Measurements from ENCODE around the gene PTPN2.

Gene PTPN2

DNA sequence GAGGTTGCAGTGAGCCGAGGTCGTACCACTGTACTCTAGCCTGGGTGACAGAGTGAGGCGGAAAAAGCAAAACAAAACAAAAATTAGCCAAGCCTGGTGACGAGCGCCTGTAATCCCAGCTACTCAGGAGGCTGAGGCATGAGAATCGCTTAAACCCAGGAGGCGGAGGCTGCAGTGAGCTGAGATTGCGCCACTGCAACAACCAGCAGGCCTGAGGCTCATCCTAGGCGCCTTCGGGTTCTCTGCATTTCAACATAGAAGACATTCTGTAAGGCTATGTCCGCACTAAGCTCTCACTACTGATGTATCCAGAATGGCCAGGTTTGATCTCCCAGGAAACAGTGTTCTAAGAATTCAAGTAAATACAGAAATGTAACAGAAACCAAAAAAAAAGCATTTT is 23.5 kb downstream of the PTPN2 start:
- DNase-seq (ENCODE audit: low read depth in 2 of 3, low spot score in 2 of 3) = no peak

- no peak for DNase-seq (ENCODE audit: low read depth in 2 of 3, low spot score in 2 of 3)
Observed at GRCh38 chr18:12858991-12859390, 25.0 kb downstream of the PTPN2 start.

- DNase-seq (ENCODE audit: low read depth in 2 of 3, low spot score in 2 of 3) = no peak
Observed at GRCh38 chr18:12857991-12858544, 26.0 kb downstream of the PTPN2 start.

- DNase-seq (ENCODE audit: low read depth in 2 of 3, low spot score in 2 of 3) = no peak
Observed at GRCh38 chr18:12857215-12857905, 26.7 kb downstream of the PTPN2 start.

DNA sequence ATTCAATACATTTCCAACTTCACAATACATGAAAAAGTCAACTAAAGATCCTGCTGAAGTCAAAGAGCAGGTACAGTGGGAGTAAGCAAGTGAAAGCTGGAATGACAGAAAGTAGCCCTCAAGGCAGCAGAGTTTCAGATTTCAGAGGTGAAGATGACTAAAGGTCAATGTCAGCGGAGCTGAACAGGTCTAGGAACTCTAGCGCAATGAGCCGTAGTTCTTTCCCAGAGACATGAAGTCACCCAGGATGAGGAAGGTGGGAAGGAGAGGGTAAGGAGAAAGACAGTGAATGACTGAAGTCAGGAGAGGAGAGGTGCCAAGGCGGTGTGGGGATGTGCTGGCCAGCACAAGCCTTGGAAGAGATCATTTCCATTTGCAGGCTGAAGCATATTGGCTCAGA is 28.1 kb downstream of the PTPN2 start:
- DNase-seq (ENCODE audit: low read depth in 2 of 3, low spot score in 2 of 3) = no peak

DNA sequence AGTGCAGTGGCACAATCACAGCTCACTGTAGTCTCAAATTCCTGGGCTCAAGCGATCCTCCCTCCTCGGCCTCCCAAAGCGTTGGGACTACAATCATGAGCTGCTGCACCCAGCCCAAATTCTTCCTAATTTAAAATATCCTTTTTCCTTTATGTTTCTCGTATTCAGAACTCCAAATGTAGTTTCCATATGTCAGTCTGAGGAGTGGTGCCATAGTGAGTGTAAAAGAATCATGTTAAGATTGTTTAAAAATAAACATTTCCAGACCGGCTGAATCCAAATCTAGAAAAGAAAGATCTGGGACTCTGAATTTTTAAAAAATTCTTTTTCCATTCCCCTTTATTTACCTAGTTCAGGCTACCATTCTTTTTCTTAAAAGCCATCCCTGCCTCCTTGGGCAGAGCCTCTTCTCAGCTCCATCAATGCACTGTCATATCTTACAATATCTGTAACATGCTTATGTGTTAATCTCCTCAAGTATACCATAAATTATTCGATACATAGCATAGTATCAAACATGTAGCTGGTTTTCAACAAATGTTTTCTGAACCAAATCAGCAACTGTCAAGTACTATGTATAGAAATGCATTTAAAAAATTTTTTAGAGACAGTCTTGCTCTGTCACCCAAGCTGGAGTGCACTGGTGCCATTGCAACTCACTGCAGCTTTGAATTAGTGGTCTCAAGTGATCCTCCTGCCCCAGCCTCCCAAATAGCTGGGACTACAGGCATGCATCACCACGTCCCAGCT is 31.3 kb downstream of the PTPN2 start:
- no peak for DNase-seq (ENCODE audit: low read depth in 2 of 3, low spot score in 2 of 3)

DNA sequence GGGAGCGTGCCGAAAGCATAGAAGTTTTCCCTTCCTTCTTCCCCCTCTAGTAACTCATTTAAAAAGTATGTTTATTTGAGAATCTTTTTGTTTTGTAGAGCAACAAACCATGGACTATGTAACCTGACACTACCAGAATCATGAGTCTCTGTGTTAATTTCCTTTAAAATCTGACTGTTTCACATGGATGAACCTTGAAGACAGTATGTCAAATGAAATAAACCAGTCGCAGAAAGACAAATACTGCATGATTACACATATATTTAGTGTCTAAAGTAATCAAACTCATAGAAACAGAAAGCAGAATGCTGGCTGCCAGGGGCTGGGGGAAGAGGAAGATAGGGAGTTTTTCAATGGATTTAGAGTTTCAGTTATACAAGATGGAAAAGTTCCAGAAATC is 32.3 kb downstream of the PTPN2 start:
- DNase-seq (ENCODE audit: low read depth in 2 of 3, low spot score in 2 of 3) = no peak

- no peak for DNase-seq (ENCODE audit: low read depth in 2 of 3, low spot score in 2 of 3)
Observed at GRCh38 chr18:12849548-12849947, 34.5 kb downstream of the PTPN2 start.

GRCh38 chr18:12848405-12848804 is 35.6 kb downstream of the PTPN2 start:
- no peak for DNase-seq (ENCODE audit: low read depth in 2 of 3, low spot score in 2 of 3)

DNA sequence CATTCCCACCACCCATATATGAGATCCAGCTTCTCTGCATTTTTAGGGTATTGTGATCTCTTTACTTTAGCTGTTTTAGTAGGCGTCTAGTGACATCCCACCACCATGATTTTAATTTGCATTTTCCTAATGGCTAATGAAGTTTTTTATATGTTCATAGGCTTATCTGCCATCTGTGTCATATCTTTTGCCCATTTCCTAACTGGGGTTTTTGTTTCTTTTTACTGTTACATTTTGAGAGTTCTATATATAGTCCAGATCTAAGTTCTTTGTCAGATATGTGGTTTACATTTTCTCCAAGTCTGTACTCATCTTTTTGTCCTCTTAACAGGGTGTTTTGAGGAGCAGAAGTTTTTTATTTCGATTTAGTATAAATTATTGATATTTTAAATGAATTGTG is 39.6 kb downstream of the PTPN2 start:
- DNase-seq (ENCODE audit: low read depth in 2 of 3, low spot score in 2 of 3) = no peak

- no peak for DNase-seq (ENCODE audit: low read depth in 2 of 3, low spot score in 2 of 3)
Observed at GRCh38 chr18:12843420-12844350, 40.4 kb downstream of the PTPN2 start.

DNA sequence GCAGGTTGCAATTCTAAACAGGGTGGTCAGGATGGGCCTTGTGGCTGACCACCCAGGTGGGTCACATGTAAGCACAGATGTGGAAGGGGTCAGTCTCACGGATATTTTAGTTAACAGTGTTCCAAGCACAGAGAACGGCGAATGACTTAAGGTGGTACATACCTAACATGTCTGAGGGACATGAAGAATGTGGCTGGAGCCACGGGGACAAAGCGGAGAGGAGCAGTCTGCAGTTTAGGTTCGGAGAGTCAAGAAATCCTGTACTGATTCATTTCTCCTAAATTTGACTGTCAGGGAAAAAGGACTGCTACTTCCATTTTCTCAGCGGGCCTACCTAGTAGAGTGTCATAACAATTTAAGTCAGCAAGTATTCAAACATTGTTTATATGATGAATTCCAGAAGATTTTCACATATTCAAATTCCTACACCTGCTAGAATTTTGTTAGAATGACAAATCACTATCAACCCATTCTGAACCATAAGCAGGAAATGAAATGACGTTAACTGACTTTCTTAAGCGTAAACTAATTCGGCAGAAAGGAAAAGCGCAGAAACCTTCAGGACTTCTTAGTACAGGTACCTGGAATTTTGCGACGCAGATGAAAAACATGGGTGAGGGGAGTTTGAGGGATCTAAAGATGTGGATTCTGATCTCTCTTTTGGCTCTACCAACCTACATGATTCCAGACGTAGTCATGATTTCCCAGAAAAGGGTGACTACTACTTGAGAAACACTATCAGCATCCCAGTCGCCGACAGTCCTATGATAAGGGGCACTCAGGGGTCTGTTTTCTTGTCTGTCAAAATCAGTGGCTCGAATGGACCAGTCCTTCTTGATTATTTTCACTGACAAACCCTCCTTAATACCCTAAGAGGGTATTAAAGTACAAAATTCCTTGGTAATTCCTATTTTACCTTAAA is 41.3 kb downstream of the PTPN2 start:
- DNase-seq (ENCODE audit: low read depth in 2 of 3, low spot score in 2 of 3) = no peak

DNA sequence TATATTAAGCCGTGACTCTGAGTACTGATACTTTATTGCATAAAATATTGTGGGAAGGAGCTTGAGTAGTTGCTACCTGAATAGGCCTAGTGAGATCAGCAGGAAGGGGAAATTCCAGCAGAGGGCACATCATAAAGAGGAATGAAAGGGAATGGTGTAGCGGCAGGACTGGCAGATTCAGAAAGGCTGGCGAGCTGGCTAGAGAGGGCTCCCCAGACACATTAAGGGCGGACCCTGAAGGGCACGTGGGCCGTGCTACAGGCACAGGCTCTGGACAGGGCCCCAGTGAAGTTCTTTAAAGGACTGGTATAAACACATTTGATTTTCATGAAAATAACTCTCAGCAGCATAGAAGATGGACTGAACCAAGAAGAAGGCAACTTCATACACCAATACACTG is 43.0 kb downstream of the PTPN2 start:
- DNase-seq (ENCODE audit: low read depth in 2 of 3, low spot score in 2 of 3) = no peak

GRCh38 chr18:12840382-12840781 is 43.7 kb downstream of the PTPN2 start:
- DNase-seq (ENCODE audit: low read depth in 2 of 3, low spot score in 2 of 3) = no peak

- DNase-seq (ENCODE audit: low read depth in 2 of 3, low spot score in 2 of 3) = no peak
Observed at GRCh38 chr18:12839526-12840196, 44.4 kb downstream of the PTPN2 start.

- no peak for DNase-seq (ENCODE audit: low read depth in 2 of 3, low spot score in 2 of 3)
Observed at GRCh38 chr18:12839057-12839525, 44.9 kb downstream of the PTPN2 start.

- no peak for DNase-seq (ENCODE audit: low read depth in 2 of 3, low spot score in 2 of 3)
Observed at GRCh38 chr18:12838178-12838634, 45.8 kb downstream of the PTPN2 start.

GRCh38 chr18:12837747-12838146 is 46.3 kb downstream of the PTPN2 start:
- no peak for DNase-seq (ENCODE audit: low read depth in 2 of 3, low spot score in 2 of 3)

- DNase-seq (ENCODE audit: low read depth in 2 of 3, low spot score in 2 of 3) = no peak
Observed at GRCh38 chr18:12836551-12836950, 47.5 kb downstream of the PTPN2 start.
